HG03521 (cell line): ENCODE measurements around the gene ESRRG.

Experiments
- ATAC-seq: cut with Tn5 transposase; IDR thresholded peaks from one replicate; pipeline ENCODE4 v1.9.1; 2021; ENCODE audit warnings: mild to moderate bottlenecking, moderate library complexity; ENCODE audit not compliant: unreplicated experiment

Gene ESRRG

GRCh38 chr1:216523043-216523442 is 200.2 kb downstream of the ESRRG start:
- no peak for ATAC-seq

- no peak for ATAC-seq
Observed at GRCh38 chr1:216521477-216521876, 201.8 kb downstream of the ESRRG start.

GRCh38 chr1:216518844-216519627 is 204.2 kb downstream of the ESRRG start:
- ATAC-seq: no peak

- ATAC-seq: no peak
Observed at GRCh38 chr1:216502528-216503162, 220.6 kb downstream of the ESRRG start.

GRCh38 chr1:216500273-216500967 is 222.8 kb downstream of the ESRRG start:
- ATAC-seq: no peak

- no peak for ATAC-seq
Observed at GRCh38 chr1:216499581-216500272, 223.5 kb downstream of the ESRRG start.

GRCh38 chr1:216498277-216498676 is 225.0 kb downstream of the ESRRG start:
- ATAC-seq: no peak

GRCh38 chr1:216485042-216485441 is 238.2 kb downstream of the ESRRG start:
- ATAC-seq: no peak

- no peak for ATAC-seq
Observed at GRCh38 chr1:216483672-216484401, 239.4 kb downstream of the ESRRG start.

- ATAC-seq: no peak
Observed at GRCh38 chr1:216482620-216483019, 240.6 kb downstream of the ESRRG start.

- ATAC-seq: no peak
Observed at GRCh38 chr1:216478238-216478637, 245.0 kb downstream of the ESRRG start.

- ATAC-seq: no peak
Observed at GRCh38 chr1:216476341-216476740, 246.9 kb downstream of the ESRRG start.

- ATAC-seq: no peak
Observed at GRCh38 chr1:216475659-216476276, 247.5 kb downstream of the ESRRG start.

GRCh38 chr1:216466162-216466801 is 256.9 kb downstream of the ESRRG start:
- no peak for ATAC-seq

- ATAC-seq: no peak
Observed at GRCh38 chr1:216464489-216464888, 258.7 kb downstream of the ESRRG start.

- no peak for ATAC-seq
Observed at GRCh38 chr1:216462066-216462775, 261.0 kb downstream of the ESRRG start.

- no peak for ATAC-seq
Observed at GRCh38 chr1:216461466-216461865, 261.8 kb downstream of the ESRRG start.

- ATAC-seq: no peak
Observed at GRCh38 chr1:216459651-216460207, 263.5 kb downstream of the ESRRG start.

- no peak for ATAC-seq
Observed at GRCh38 chr1:216458812-216459211, 264.4 kb downstream of the ESRRG start.
